ENCODE data around the gene NSD1.

GRCh38 chr5:177087398-177088005 is 46.1 kb upstream of the NSD1 start:
- TF ChIP-seq RAD21 (conservative IDR thresholded peaks at IDR 0.05) (no peak), EP300 (conservative IDR thresholded peaks at IDR 0.05; ENCODE audit: poor library complexity, severe bottlenecking) (no peak)

All from neural cell (in vitro differentiated cells).